ENCODE data around the gene C4orf50.

C4orf50 gene

DNA sequence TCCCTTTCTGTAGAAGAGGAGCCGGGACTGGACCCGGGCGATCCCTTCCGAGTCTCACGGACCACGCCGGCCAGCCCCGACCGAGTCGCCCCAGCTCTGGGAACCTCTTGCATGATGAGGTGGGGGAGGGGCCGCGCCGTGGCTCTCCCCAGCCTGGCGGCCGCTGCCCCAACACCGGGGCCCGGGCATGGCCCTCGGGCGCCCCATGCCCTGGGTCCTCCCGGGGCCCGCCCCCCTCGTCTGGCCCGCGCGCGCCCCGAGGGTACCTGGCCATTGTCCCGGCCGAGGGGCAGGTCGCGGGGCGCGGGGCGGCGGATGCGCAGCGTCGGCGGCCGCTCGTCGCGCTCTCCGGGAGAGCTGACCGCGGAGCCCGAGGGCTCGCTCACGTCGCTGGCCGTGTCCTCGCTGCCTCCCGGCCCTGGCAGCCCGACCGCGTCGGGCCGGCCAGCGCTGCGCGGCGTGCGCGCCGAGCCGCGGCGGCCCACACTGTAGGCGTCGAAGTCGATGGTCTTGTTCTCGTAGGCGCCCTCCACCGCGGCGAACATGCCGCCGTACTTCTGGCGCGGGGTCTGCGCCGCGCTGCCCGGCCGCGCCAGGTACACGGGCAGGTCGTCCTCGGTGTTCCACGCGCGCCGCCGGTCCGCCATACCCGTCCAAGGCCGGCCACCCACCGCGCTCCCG, 125.8 kb downstream of the C4orf50 start:
- H3K36me3 ChIP-seq (ENCODE audit: control insufficient read depth, insufficient read depth, low read length): no peaks in the 10 kb centered on the region
- WGBS (ENCODE audit: insufficient coverage, insufficient read length): no CpG with 5 or more reads among the region's 100 CpGs
- peaks cover 8% of the 10 kb centered on the region for H3K4me1 ChIP-seq (ENCODE audit: control insufficient read depth, insufficient read depth, low read length)
- peaks cover 26% of the 10 kb centered on the region for H3K27me3 ChIP-seq (ENCODE audit: control insufficient read depth, insufficient read depth, low read length)
- H3K27ac ChIP-seq (ENCODE audit: low read length): no peak overlapping the region
- peak overlapping the region; percentile 42; the same call in 1 of the 2 replicates for H3K4me3 ChIP-seq (ENCODE audit: low read length)
- no peak for DNase-seq (ENCODE audit: low read depth, low spot score)
- no peaks in the 10 kb centered on the region for H3K9me3 ChIP-seq (ENCODE audit: control insufficient read depth, insufficient read depth, low read length)

DNA sequence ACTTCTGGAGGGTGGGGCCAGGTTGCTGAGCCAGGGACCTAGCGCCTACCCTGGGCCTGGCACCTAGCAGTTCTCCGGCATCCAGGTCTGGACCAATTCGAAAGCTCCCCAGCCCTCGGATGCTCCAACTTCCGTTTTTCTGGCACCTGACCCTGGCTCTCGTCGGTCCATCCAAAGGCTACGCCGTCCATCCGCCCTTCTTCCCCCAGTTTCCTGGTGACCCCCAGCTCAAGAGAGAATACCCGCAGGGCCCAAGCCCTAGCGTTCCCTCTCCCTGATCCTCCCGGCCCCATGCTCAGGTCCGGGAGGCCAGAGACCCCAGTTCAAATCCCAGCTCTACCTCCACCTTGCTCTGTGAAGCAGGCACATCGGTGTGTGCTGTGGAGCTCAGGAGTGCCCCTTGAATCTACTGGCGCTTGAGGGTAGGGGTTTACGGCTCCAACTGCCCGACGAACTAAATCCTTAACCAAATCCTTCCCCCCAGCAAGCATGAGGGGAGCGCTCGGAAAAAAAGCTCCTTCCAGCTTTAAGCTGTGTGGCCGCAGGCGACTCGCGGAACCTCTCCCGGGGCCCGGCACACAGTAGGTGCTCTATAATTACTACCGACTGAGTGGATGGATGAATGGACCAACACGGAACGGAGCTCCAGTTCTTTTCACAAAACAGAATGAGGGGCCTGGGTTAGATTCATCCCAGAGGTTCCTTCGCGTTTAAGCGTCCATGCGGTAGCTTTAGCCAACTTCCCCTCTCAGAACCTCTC, 126.5 kb downstream of the C4orf50 start:
- peak overlapping the region; percentile 2; the same call in 1 of the 2 replicates for H3K4me3 ChIP-seq (ENCODE audit: low read length)

DNA sequence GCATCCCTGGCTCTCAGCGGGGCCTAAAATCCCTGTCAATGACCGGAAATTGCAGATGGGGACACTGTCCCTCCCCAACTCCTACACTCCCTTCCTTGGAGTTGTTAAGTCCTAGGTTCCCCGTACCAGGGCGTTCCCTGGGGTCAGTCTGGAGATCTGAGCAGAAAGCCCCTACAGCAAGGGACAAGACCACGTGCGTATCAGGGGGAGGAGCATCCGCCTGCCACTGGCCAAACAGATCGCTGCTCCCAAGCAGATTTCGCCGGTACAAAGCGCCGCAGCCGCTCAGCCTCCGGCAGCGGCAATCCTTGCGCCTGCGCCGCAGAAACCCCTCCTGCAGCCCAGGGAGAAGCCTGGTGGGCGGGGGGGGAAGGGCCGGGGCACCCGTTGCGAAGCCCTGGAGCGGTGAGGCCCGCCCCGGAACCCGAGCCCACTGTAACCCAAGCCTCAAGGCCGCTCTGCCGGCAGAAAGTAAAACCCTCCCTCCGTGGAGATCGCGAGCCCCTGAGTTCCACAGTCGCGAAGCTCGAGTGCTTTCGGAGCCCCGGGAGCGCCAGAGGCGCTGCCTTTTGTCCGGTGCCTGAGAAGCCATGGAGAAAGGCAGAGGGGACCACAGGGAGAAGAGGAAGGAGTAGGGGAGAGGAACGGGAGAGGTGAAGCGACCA, 128.0 kb downstream of the C4orf50 start:
- H3K4me3 ChIP-seq (ENCODE audit: low read length): peak overlapping the region; percentile 35; the same call in 1 of the 2 replicates
- peaks cover 25% of the 10 kb centered on the region for H3K27me3 ChIP-seq (ENCODE audit: control insufficient read depth, insufficient read depth, low read length)

More for the DNA sequence above, 126.5 kb downstream of the C4orf50 start:
- Histone ChIP-seq H3K4me1 (ENCODE audit: control insufficient read depth, insufficient read depth, low read length) (peaks cover 11% of the 10 kb centered on the region), H3K36me3 (ENCODE audit: control insufficient read depth, insufficient read depth, low read length) (no peaks in the 10 kb centered on the region), H3K27me3 (ENCODE audit: control insufficient read depth, insufficient read depth, low read length) (peaks cover 26% of the 10 kb centered on the region), H3K9me3 (ENCODE audit: control insufficient read depth, insufficient read depth, low read length) (no peaks in the 10 kb centered on the region), H3K27ac (ENCODE audit: low read length) (no peak overlapping the region)
- WGBS (ENCODE audit: insufficient coverage, insufficient read length): no CpG with 5 or more reads among the region's 34 CpGs
- DNase-seq (ENCODE audit: low read depth, low spot score): no peak

DNA sequence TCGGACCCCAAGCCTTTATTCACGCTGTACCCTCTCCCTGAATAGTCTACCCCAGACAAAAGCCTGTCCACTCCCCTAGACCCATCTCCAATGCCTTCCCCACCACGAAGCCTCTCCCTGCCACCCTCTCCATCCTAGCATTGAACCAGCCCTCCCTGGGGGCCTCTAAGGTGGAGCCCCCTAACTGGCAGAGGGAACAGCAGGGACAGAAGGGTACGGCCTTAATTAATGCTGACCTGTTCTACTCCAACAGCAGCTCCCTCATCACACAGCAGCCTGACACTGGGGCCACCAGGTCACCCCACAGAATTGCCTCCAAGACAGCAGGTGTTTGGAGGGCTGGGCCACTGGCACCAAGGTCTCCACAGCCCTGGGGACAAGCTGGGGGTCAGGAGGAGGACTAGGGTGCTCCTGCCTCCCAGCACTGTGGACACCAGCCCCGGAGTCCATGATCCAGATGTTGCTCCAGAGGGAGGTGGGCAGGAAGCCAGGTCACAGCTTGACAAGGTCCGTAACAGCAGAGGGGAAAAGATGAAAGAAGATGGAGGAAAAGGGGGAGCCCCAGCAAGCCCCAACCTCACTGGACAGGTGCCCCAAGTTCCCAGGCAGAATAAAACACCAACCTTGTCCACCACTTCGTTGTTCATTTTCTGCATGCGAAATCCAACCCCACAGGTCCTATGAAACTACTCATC, 129.1 kb downstream of the C4orf50 start:
- H3K4me1 ChIP-seq (ENCODE audit: control insufficient read depth, insufficient read depth, low read length): peaks cover 14% of the 10 kb centered on the region
- no peaks in the 10 kb centered on the region for H3K9me3 ChIP-seq (ENCODE audit: control insufficient read depth, insufficient read depth, low read length)
- no peak for DNase-seq (ENCODE audit: low read depth, low spot score)
- H3K36me3 ChIP-seq (ENCODE audit: control insufficient read depth, insufficient read depth, low read length): no peaks in the 10 kb centered on the region
- no peak overlapping the region for H3K27ac ChIP-seq (ENCODE audit: low read length)
- H3K27me3 ChIP-seq (ENCODE audit: control insufficient read depth, insufficient read depth, low read length): peaks cover 23% of the 10 kb centered on the region
- no CpG with 5 or more reads among the region's 8 CpGs for WGBS (ENCODE audit: insufficient coverage, insufficient read length)
- H3K4me3 ChIP-seq (ENCODE audit: low read length): peak overlapping the region; percentile 17; the same call in 1 of the 2 replicates

More for the DNA sequence above, 128.0 kb downstream of the C4orf50 start:
- WGBS (ENCODE audit: insufficient coverage, insufficient read length): no CpG with 5 or more reads among the region's 41 CpGs
- H3K36me3 ChIP-seq (ENCODE audit: control insufficient read depth, insufficient read depth, low read length): no peaks in the 10 kb centered on the region
- H3K9me3 ChIP-seq (ENCODE audit: control insufficient read depth, insufficient read depth, low read length): no peaks in the 10 kb centered on the region
- DNase-seq (ENCODE audit: low read depth, low spot score): no peak
- no peak overlapping the region for H3K27ac ChIP-seq (ENCODE audit: low read length)
- peaks cover 12% of the 10 kb centered on the region for H3K4me1 ChIP-seq (ENCODE audit: control insufficient read depth, insufficient read depth, low read length)

DNA sequence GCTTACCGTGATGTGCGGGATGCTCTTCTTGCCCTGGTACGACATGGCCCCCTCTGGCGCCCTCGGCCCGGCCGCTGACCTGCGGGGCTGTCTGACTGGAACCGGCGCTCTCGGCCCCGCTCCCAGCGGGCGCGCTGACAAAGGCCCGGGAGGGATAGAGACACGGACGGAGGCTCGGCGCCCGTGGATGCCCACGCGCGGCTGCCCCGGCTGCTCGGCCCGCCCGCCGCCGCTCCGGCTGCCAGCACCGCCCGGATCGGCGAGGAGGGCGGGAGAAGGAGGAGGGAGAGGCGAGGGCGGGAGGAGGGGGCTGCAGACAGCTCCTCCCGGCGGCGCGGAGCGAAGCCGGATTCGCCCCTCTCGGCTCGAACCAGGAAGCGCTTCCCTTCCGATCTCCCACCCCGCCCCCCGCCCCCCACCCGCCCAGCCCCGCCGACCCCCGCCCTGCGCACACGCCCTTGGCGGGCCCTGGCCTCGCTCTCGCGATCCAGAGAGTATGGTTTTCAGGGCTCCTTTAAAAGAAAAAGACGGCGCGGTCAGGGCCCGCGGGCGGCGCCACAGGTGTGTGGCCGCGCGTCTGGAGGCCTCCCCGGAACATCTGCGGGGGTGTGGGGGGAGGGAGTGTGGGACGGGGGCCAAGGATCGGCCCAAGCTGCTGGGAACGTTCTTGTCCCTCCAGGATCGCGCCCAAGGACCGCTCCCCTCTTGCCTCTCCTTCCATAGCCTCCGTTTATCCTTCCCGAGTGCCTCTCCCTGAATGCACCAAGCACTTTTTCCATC, 129.8 kb downstream of the C4orf50 start:
- H3K4me1 ChIP-seq (ENCODE audit: control insufficient read depth, insufficient read depth, low read length): peaks cover 14% of the 10 kb centered on the region
- no peaks in the 10 kb centered on the region for H3K9me3 ChIP-seq (ENCODE audit: control insufficient read depth, insufficient read depth, low read length)
- DNase-seq (ENCODE audit: low read depth, low spot score): no peak
- H3K27me3 ChIP-seq (ENCODE audit: control insufficient read depth, insufficient read depth, low read length): peaks cover 17% of the 10 kb centered on the region
- H3K36me3 ChIP-seq (ENCODE audit: control insufficient read depth, insufficient read depth, low read length): no peaks in the 10 kb centered on the region
- peak overlapping the region; percentile 91 for H3K4me3 ChIP-seq (ENCODE audit: low read length)
- no peak overlapping the region for H3K27ac ChIP-seq (ENCODE audit: low read length)
- WGBS (ENCODE audit: insufficient coverage, insufficient read length): no CpG with 5 or more reads among the region's 81 CpGs

DNA sequence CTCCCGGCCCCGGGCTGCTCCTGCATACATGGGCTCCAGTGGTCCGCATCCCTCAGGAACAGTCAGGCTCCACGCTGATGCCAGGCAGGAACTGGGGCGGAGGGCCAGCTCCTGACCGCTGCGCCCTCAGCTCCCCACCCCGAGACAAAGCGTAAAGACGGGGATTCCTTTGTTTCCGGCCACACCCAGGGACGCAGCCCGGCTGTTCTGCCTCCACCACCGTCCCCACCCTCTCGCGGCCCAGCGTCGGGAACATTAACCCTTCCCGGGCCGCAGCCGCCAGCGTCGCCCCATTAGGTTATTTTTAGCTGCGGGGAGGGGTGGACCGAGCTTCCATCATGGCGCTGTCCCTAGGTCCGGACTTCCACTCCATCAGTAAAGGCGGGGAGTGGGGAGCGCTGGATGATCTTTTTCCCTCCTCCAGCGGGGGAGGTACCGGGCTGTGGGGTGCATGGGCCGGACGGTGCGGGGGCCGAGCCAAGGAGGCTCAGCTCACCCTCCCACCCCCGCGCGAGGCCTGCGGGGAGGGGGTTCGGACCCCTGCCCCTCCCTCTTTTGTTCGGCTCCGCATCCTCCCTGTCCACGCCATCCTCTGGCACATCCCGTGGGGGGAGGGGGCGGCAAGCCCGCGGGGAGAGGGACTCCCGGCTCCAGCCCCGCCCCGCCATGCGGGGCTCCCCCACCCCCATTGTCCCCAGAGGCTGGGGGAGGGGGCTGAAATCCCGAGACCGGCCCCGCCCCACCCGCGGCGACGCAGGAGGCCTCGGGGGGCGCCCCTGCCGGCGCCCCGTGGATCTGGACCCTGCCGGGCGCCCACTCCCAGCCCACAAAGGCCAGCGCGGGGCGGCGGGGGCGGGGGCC, 130.6 kb downstream of the C4orf50 start:
- DNase-seq (ENCODE audit: low read depth, low spot score): no peak
- Histone ChIP-seq H3K27ac (ENCODE audit: low read length) (no peak overlapping the region), H3K4me3 (ENCODE audit: low read length) (peak overlapping the region; percentile 91; the same call in 1 of the 2 replicates), H3K9me3 (ENCODE audit: control insufficient read depth, insufficient read depth, low read length) (no peaks in the 10 kb centered on the region), H3K4me1 (ENCODE audit: control insufficient read depth, insufficient read depth, low read length) (peaks cover 14% of the 10 kb centered on the region), H3K36me3 (ENCODE audit: control insufficient read depth, insufficient read depth, low read length) (no peaks in the 10 kb centered on the region), H3K27me3 (ENCODE audit: control insufficient read depth, insufficient read depth, low read length) (peaks cover 15% of the 10 kb centered on the region)
- no CpG with 5 or more reads among the region's 70 CpGs for WGBS (ENCODE audit: insufficient coverage, insufficient read length)

DNA sequence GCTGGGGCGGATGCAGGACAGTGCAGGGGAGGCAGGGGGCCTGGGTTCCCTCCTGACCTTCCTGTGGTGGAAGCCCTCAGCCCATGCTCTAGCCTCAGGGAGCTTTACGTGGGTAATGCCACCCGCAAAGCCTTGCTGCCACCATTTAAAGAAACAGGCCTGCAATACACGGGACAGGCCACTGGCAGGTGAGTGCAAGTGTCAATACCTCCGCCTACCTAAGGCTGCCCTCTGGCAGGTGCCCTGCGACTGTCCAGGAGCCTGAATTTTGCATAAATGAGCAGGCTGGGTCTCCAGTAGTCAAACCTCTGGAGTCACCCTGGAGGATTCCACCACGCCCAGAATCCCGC, 131.2 kb downstream of the C4orf50 start:
- WGBS (ENCODE audit: insufficient coverage, insufficient read length): no CpG with 5 or more reads among the region's 8 CpGs
- Histone ChIP-seq H3K27ac (ENCODE audit: low read length) (no peak overlapping the region), H3K27me3 (ENCODE audit: control insufficient read depth, insufficient read depth, low read length) (peaks cover 12% of the 10 kb centered on the region), H3K36me3 (ENCODE audit: control insufficient read depth, insufficient read depth, low read length) (no peaks in the 10 kb centered on the region), H3K4me3 (ENCODE audit: low read length) (peak overlapping the region; percentile 91; the same call in 1 of the 2 replicates), H3K4me1 (ENCODE audit: control insufficient read depth, insufficient read depth, low read length) (peaks cover 14% of the 10 kb centered on the region), H3K9me3 (ENCODE audit: control insufficient read depth, insufficient read depth, low read length) (no peaks in the 10 kb centered on the region)
- DNase-seq (ENCODE audit: low read depth, low spot score): no peak

DNA sequence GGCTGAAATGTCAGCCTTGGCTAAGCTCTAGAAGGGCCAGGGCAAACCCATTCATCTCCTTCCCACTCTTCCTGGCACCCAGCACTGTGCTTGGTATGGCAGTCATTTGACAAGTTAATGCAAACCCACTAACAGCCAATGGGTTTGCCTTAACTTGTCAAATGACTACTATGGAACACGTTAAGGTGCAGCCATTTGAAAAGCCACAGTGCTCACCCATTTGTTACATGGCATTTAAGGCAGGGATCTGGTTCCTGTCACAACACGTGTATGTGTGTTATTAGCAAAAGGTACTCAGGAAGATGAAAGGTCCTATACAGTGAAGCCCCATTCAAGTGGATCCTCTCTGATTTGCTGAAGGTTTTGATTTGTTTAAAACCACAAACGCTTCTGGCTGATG, 132.5 kb downstream of the C4orf50 start:
- Histone ChIP-seq H3K27ac (ENCODE audit: low read length) (no peak overlapping the region), H3K4me1 (ENCODE audit: control insufficient read depth, insufficient read depth, low read length) (peaks cover 12% of the 10 kb centered on the region), H3K4me3 (ENCODE audit: low read length) (no peak overlapping the region), H3K27me3 (ENCODE audit: control insufficient read depth, insufficient read depth, low read length) (peaks cover under 1% of the 10 kb centered on the region; the same call in 1 of the 2 replicates), H3K36me3 (ENCODE audit: control insufficient read depth, insufficient read depth, low read length) (no peaks in the 10 kb centered on the region), H3K9me3 (ENCODE audit: control insufficient read depth, insufficient read depth, low read length) (no peaks in the 10 kb centered on the region)
- no CpG with 5 or more reads among the region's 3 CpGs for WGBS (ENCODE audit: insufficient coverage, insufficient read length)
- no peak for DNase-seq (ENCODE audit: low read depth, low spot score)

DNA sequence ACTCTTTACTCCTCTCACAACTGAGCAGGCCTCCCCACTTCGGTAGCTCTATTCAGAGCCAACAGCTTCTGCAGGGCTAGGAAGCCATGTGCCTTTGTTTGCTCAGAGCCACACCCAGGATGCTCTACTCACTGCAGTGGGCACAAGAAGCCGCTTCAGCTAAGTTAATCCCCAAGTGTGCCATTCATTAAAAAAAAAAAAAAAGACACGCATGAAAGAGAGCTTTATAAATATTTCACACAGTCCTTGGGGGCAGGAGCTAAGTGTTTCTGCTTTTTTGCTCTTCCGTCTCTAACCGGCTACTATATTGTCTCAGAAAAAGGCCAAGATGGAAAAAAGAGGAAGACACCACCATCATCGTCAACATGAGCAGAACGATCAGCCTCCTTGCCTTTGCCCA, 133.4 kb downstream of the C4orf50 start:
- no peak overlapping the region for H3K27ac ChIP-seq (ENCODE audit: low read length)
- H3K27me3 ChIP-seq (ENCODE audit: control insufficient read depth, insufficient read depth, low read length): no peaks in the 10 kb centered on the region
- H3K9me3 ChIP-seq (ENCODE audit: control insufficient read depth, insufficient read depth, low read length): no peaks in the 10 kb centered on the region
- H3K36me3 ChIP-seq (ENCODE audit: control insufficient read depth, insufficient read depth, low read length): no peaks in the 10 kb centered on the region
- no CpG with 5 or more reads among the region's 7 CpGs for WGBS (ENCODE audit: insufficient coverage, insufficient read length)
- no peak for DNase-seq (ENCODE audit: low read depth, low spot score)
- H3K4me1 ChIP-seq (ENCODE audit: control insufficient read depth, insufficient read depth, low read length): peaks cover 10% of the 10 kb centered on the region
- H3K4me3 ChIP-seq (ENCODE audit: low read length): no peak overlapping the region
